HG03460 (cell line): ENCODE results near the gene CTNND2.

Experiments used
- ATAC-seq: cut with Tn5 transposase; IDR thresholded peaks from one replicate; pipeline ENCODE4 v1.9.1; 2021; ENCODE audit not compliant: unreplicated experiment

Gene CTNND2

DNA sequence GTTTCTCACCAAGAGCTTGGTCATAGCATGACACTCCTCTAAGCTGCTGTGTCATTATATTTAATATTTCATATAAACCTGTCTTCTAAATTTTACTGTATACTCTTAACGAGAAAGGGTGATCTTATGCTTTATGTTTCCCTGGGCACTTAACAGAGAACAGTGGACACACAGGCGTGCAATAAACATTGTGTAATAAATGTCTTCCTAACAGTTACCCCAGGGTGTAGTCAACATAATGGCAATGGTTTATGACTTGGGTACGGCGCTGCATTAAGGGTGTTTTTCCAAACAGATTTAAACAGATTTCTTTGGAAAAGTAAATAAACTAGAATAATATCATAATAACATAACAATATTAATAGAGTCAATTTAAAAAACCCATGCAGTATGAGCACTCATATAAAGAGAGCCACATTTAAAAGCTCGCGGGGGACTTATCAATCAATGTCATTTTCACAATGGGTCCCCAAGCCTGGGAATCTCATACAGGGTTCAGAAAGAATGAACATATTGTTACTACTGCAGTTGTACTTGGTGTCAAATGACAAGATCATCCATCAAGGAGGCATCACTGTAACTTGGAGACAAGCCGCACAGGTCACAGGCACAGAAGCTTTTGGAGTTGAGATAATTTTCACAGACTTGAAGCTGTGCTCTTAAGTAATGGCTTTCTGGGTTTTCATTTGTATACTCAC lies 376.4 kb downstream of the CTNND2 start:
- no peak for ATAC-seq

DNA sequence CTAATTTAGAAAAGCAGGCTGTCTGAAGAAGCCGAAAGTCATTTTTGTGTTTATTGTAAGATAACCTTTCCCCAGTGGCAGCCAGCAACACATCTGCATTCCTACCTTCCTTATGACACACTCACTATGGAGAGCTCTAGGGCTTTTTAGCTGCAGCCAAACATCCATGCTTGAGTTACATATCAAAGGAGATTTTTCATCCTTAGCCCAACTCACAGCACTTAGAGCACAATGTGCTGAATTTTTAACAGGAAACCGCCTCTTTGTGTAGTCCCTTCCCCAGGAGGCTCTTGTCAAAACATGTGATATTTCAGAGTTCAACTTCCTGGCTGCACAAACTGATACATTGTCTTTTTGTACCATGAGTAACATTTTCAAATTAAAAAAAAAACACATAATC lies 379.2 kb downstream of the CTNND2 start:
- ATAC-seq, result no peak

DNA sequence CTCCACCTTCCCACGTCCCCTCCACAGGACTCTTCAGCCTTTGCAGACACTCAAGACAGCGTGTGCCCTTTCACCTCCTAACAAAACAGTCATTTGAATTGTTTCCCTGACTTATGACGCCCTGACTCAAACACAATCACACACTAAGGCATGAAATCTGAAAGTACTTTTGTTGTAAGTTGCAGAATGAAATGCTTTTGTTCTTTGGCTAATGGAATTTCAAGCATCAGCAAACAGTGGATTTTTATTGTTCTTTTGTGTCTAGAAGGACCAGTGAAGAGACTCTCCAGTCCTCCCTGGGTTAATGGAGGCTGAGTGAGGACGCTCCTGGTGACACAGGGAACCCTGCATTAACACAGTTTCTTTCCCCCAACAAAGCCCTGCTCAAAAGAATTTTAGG lies 380.1 kb downstream of the CTNND2 start:
- no peak for ATAC-seq

DNA sequence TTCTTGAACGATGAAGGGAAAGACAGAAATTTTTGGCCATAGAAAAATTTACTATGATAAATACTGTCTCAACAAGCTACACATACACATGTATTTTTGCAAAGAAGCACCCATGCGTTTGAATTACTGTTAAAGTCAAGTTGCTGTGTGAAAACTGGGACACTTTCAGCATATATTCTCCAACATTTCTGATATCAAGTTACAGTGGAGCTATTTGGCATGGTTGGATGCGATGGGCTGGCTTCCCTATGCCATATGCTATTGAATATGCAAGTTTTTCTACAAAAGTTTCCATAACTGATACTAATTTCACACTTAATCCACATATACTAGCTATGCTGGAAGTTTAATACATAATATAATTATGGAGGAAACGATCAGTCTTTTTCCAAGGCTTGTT lies 381.4 kb downstream of the CTNND2 start:
- ATAC-seq, result no peak

DNA sequence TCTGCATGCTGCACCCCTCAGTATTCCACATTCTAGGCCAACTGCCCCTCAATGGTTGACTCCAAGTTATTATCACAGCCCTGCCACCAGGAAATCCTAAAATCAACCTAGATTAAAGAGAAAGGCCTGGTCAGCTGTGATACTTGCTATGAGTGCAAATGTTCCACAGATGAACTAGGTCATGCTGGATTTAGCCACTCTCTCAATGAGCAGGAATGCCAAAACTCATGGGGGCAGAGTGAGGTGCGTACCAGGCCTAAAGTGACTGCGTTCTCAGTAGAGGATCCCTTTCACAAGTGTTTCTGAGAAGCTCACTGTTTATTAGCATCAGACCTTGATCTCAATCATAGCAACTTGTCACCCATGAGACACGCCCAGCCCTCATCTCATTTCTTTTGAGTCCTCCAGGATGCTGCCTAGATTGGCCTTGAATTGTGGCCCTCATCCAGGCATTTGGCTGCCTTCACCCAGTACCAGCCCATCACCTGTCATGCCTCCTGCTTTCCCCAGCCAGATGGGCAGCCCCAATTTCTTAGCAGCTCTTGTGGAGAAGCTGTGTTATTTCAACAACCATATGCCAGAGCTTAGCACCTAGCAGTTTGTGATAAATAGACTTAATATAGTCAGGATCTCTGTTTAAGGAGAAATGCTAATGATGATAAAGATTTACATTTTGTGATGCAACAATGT lies 383.9 kb downstream of the CTNND2 start:
- ATAC-seq, result no peak

DNA sequence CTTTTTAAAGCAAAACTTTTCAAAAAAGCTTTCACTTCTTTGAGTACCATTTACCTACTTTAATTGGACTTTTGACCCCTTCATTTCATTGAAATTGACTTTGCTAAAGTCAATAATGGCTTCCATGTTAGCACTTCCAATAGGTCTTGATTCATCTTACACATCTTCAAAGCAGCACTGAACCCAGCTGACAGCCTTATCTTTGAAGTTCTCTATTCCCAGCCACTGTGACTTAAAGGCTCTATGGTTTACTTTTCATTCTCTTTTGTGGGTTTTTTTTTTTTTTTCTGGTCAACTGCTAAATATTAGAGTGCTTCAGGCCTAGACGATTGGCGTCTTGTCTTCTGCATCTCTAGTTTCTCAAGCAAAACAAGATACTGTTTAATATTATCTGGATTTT lies 385.0 kb downstream of the CTNND2 start:
- no peak for ATAC-seq

DNA sequence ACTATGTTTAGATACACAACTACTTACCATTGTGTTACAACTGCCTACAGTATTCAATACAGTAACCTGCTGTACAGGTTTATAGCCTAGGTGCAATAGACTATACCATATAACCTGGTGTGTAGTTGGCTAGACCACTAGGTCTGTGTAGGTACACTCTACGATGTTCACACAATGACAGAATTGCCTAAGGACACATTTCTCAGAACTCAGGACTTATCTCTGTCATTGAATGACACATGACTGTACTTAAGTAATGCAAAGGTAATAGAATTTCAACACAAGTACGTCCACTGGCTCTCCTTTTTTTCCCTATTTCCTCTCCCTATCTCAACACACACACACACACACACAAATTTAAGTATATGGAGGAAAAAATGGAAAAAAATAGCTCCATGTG lies 385.6 kb downstream of the CTNND2 start:
- ATAC-seq, result no peak

DNA sequence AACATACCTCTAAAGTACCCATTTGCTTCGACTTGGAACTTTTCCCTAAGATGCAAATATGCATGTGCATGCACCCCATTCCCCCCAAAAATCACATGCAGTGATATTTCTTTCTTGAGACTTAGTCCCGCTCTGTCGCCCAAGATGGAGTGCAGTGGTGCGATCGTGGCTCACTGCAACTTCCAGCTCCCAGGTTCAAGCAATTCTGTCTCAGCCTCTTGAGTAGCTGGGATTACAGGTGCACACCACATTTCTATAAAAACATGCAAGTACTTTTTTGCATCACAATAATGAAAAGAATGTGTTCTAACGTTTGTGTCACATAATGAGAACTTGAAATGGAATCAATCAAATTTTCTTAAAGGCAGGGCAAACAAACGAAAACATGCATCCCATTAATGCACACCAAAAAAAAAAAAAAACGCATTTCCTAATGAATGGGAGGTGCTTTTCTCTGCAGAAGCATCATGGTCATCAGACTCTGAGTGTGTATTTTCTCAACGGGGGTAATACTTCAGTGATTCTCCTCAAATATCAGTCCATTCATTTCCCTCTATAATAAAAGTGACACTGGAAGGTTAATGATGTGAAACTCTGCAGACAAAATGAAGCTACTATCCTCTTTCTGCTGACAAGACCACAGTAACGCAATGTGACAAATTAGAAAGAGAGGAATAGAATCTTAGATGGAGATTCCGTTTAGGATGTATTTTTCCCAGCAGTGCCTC lies 389.4 kb downstream of the CTNND2 start:
- ATAC-seq, result no peak

DNA sequence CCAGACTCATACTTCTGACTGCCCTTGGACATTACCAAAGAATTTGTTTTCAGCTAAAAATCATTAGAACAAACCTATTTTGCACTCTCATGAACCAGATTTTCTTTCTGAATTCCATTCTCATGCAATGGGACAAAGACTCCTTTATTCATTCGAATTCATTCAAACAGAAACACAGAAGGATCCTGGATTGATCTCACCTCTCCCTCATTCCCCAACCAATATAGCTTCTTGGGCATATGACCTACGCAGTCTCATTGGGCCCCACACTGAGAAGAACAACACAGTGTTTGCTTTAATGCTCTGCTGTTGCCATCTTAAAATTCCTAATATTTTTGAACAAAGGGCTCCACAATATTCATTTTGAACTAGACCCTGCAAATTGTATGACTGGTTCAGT lies 392.4 kb downstream of the CTNND2 start:
- no peak for ATAC-seq

DNA sequence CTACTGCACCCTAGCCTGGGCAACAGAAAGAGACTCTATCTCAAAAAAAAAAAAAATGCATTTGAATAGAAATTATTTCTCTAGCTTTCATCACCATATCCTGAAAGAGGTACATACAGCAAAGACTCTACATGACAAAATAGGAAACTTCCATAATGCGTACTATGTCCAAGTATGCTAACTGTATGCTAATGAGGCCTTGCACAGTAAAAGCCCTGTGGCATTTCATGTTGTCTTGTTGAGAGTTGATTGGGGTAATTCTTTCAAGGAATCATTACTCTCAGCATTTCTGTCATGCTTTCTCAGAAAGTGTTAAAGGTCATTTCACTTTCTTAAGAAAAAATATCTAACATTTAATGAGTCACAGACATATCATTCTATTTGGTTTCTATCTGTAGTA lies 393.4 kb downstream of the CTNND2 start:
- no peak for ATAC-seq

DNA sequence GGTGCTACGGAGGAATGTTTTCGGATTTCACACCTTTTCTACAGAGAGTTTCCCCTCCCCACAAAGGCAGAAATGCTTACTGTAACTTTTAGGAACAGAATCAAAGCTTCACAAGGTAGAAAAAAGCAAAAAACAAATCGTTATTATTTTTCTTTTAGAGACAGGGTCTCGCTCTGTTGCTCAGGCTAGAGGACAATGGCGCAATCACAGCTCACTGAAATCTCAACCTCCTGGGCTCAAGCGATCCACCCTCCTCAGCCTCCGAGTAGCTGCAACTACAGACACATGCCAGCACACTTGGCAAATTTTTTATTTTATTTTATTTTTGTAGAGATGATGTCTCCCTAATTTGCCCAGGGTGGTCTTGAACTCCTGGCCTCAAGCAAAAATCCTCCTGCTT lies 394.5 kb downstream of the CTNND2 start:
- ATAC-seq, result no peak

DNA sequence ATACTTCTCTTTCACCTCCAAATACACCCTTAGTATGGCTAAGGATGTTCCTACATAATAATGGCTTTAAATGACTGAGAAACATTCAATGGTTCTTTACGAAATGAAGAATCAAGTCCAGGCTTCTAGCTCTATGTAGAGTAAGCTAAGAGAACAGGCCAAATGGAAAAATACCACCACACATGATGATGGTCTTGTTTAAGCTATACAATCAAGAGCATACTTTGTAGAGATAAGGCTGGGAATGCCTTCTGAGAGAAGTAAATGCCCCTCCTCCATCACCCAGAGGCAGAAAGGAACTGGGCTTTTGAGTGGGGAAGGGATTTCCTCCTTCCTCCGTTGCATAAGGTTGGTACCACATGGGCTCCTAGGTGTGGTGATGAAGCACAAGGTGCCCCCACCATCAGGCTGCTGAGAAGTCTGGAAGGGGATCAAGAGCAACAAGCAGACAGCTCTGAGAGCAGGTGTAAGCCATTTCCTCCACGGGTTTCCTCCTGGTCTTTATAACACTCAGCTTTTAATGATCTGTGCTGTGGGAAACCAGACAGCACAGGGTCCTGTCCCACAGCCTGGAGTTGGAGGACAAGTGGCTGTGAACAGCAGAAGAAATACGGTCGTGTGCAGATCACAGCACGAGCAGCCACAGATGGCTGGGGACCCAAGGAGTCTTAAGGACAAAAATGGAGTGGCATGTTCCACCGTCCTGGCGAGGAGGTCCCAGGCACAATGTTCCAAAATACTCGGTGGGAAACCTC lies 396.9 kb downstream of the CTNND2 start:
- ATAC-seq, result no peak

DNA sequence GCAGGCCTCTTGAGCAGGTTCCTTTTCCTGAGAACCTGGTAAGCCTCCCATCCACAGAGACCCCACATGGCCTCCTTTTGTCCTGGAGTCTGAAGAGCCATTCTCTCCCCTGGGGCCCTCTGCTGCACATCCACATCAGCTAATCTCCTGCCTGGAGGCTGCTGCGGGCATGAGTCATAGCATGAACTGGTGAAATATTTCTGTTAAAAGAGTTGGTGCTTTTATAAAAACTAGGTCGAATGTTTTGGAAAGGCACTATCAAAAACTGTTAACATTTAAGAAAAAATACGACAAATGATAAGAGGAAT lies 399.4 kb downstream of the CTNND2 start:
- no peak for ATAC-seq

DNA sequence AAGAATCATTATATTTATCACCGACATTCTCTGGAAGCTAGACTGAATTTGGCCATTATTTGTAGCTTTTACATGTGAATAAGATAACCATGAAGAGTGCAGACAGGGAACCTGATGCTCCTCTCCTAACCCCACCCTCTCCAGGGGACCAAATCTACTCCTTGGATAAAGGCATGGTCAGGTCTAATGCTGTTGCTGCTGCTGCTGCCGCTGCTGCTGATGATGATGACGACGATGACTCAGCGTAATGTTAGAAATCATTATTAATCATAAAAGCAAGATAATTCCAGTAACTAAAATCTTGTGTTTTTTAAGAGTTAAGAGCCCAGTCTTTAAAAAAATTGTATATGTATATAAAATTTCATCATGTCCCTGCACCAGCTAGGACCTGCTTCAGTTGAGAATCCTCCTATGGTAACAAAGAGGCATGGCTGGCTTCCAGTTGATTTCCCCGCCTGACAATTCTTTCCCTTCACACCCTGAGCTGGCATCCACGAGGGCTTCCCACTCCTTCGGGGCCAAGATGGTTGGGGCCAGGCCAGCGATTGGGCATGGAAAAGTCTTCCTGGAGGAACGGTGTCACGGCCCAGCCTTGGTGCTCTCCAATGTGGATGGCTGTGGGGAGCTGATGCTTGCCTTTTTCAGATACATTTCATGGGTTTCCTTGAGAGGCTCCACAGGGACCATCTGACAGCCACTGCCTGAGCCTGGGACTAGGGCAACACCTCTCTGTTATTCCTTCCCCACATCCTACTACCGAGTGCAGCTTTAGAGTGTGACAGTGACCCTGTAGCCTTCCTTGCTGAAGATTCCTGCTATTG lies 400.0 kb downstream of the CTNND2 start:
- ATAC-seq, result no peak

DNA sequence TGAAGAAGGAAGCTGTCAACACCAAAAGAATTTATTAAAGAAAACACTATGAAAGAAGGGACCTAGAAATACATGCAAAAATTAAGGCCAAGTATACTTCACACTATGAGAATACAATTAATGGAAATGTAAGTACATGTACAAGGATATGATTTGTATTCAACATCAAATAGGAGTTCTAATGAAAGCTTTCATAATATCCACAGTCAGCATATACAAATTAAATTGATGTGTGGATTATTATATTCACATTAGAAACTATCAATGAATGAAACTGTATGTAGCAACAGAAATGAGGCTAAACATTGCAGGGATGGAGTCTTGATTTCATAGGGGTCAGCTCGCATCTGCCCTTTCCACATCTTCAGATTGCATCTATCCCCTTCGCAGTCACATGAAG lies 401.5 kb downstream of the CTNND2 start:
- no peak for ATAC-seq

DNA sequence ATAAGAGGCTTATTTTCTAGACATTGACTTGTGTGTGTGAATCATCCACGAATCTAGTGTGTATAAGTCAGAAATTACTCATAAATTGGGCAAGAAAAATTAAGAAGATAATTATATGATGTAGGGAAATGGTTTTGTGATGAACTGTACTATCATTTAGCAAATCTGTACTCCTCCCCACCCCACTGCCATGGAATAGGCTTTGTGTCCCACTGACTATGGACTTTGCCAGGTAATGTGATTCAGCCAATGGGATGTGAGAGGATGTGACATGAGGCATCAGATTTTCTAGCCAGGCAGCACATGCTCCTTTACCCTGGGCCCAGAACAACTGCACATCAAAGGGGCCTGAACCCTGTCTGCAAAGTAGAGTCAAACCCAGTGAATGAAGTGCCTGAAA lies 406.6 kb downstream of the CTNND2 start:
- no peak for ATAC-seq

DNA sequence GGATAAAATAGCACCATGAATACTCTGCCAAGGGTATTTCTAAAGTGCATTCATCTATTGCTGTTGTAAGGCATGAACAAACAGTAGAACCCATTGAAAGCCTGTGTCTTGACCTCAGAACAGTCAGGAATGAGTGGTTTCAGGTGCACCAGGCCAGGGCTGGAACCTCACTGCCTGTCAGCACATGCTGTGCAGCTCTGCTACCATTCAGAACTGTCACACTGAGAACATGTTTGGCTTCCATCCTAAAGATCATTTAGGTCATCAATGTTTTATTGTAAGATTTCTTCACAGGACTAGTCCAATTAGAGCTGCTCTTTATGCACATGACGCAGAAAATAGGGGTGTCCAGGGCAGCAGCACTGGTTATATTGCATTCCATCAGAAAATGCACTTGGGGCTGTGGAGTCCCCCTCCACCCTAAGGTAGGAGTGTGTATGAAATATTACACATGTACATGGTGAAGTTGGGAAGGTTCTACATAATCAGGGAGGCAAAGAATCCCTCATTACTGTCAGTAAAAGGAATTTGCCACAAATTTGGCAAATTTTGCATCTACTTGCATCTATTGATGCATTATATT lies 408.0 kb downstream of the CTNND2 start:
- ATAC-seq, result no peak

DNA sequence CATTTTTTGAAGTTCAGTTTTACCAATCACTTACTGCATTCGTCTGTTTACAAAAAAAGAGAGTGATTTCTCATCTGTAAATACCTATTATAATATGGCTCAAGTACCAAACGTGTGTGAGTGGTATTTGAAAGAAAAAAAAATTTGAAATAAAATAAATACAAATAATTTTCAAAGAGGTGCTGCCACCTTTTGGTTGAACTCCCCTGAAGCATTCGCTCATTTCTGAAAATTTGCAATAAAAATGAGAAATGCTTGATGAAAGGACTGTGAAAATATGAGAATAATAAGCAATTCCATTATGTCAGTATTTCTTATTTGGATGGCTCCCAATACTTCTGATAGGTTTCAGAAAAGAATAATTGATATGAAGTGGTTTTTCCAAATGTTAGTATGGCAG lies 409.9 kb downstream of the CTNND2 start:
- no peak for ATAC-seq

DNA sequence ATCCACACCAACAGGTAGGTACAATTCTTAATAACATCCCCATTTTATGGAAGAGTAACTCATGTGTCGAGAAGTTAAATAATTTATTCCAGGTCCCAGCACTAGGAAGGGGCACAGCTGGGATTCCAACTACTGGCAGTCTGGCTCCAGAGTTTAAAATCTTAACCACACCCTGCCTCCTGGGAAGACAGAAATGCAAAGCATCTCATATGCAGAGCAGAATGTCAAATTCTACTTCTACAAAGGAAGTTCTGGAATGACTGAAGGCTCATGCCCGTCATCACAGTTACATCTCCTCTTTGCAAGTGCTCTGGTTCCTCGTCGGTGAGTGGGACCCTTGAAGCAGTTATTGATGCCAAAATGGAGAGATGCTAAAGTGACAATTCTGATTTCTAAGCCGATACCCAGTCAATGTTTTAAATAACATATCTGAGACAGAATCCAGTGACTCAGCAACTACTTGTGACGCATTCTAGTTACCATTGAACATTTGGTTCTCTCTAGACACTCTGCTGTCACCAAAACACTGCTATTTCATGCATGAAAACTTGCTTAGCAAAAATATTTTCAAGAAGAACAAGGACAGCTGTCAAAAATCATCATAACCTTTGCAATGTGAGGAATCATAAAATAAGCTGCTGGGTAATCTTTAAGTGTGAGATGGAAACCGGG lies 412.7 kb downstream of the CTNND2 start:
- no peak for ATAC-seq

DNA sequence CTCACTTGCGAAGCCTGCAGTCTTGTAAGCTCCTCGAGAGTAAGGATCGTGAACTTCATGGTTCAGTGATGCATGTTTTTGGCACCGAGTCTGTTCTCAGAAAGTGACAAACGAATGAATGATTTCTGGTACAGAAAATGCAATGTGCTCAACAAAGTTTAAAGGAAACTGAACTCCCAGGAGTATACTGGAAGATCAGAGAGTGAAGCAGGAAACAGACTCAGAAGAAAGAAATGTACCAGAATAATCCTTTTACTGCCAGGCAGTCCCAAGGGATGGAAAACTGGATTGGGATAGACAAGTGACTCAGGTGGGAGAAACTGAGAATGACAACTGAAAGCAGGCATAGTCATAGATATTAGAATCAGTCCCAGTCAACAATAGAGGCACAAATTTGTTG lies 420.6 kb downstream of the CTNND2 start:
- ATAC-seq, result no peak
